Chondrocyte (in vitro differentiated cells): Measurements from ENCODE around the gene ZNF32. TPM values are rescaled to one million over a fixed set of nuclear protein-coding genes. Genes with fewer than 3 reads are reported as not detected.

ENCODE experiments used
- DNase-seq: peaks from one replicate; pipeline ENCODE4 v3.0.0; 2021; ENCODE audit warnings: mixed read lengths, low spot score
- H3K27ac Mint-ChIP-seq: one replicate; pipeline ENCODE4 v1.8.0; 2021; ENCODE audit warnings: mild to moderate bottlenecking, moderate library complexity, mixed read lengths; ENCODE audit not compliant: unreplicated experiment
- H3K27me3 Mint-ChIP-seq: 2 replicates; pipeline ENCODE4 v1.8.0; 2021; ENCODE audit warnings: low read depth, mixed read lengths
- H3K36me3 Mint-ChIP-seq: 2 replicates; pipeline ENCODE4 v1.8.0; 2021; ENCODE audit warnings: low read depth, mixed read lengths
- H3K4me1 Mint-ChIP-seq: 2 replicates; pipeline ENCODE4 v1.8.0; 2021; ENCODE audit warnings: low read depth, mild to moderate bottlenecking, mixed read lengths
- H3K4me3 Mint-ChIP-seq: one replicate; pipeline ENCODE4 v1.8.0; 2021; ENCODE audit warnings: mild to moderate bottlenecking, moderate library complexity, mixed read lengths; ENCODE audit not compliant: unreplicated experiment
- H3K9me3 Mint-ChIP-seq: 2 replicates; pipeline ENCODE4 v1.8.0; 2021; ENCODE audit warnings: low read depth, mixed read lengths
- CTCF ChIP-seq: fragments of 200-600 bp; sonication (generic); IDR thresholded peaks from 2 replicates; pipeline ENCODE4 v1.5.0; 2021; ENCODE audit warnings: antibody characterized with exemption, mild to moderate bottlenecking, moderate library complexity
- total RNA-seq: library from RNA; stranded (reverse); gene quantifications from 3 replicates; pipeline ENCODE4 v1.2.1, GENCODE V29; 2021

The ZNF32 gene
- total RNA-seq, 1 donor from 2014 or later: 40.3 TPM

- Mint-ChIP-seq H3K4me1 (peaks cover 6% of the 10 kb centered on the region), H3K9me3 (peaks cover 14% of the 10 kb centered on the region), H3K4me3 (peak overlapping the region; percentile 10), H3K36me3 (peaks cover 2% of the 10 kb centered on the region), H3K27me3 (no peaks in the 10 kb centered on the region), H3K27ac (no peak overlapping the region)
- no peak for TF ChIP-seq CTCF
- DNase-seq: no peak
Measured at GRCh38 chr10:43623351-43623750, 25.3 kb downstream of the ZNF32 start.

- no peak for DNase-seq
- H3K9me3 Mint-ChIP-seq: peaks cover 18% of the 10 kb centered on the region
- TF ChIP-seq CTCF: no peak
- H3K27me3 Mint-ChIP-seq: no peaks in the 10 kb centered on the region
- peaks cover 6% of the 10 kb centered on the region for H3K36me3 Mint-ChIP-seq
- H3K4me1 Mint-ChIP-seq: peaks cover 6% of the 10 kb centered on the region
- H3K4me3 Mint-ChIP-seq: no peak overlapping the region
- no peak overlapping the region for H3K27ac Mint-ChIP-seq
Measured at GRCh38 chr10:43622038-43622437, 26.6 kb downstream of the ZNF32 start.

- peaks cover 25% of the 10 kb centered on the region for H3K36me3 Mint-ChIP-seq
- H3K4me1 Mint-ChIP-seq: peaks cover 6% of the 10 kb centered on the region
- peaks cover 35% of the 10 kb centered on the region for H3K9me3 Mint-ChIP-seq
- H3K4me3 Mint-ChIP-seq: no peak overlapping the region
- H3K27me3 Mint-ChIP-seq: no peaks in the 10 kb centered on the region
- DNase-seq: no peak
- no peak for TF ChIP-seq CTCF
- H3K27ac Mint-ChIP-seq: no peak overlapping the region
Measured at GRCh38 chr10:43619368-43619767, 29.3 kb downstream of the ZNF32 start.

- Mint-ChIP-seq H3K4me3 (no peak overlapping the region), H3K27ac (no peak overlapping the region), H3K4me1 (peaks cover 8% of the 10 kb centered on the region), H3K9me3 (peaks cover 37% of the 10 kb centered on the region), H3K36me3 (peaks cover 30% of the 10 kb centered on the region), H3K27me3 (no peaks in the 10 kb centered on the region)
- DNase-seq: no peak
- TF ChIP-seq CTCF: no peak
Measured at GRCh38 chr10:43616697-43617370, 31.8 kb downstream of the ZNF32 start.

GRCh38 chr10:43610636-43611035 lies 38.0 kb downstream of the ZNF32 start:
- DNase-seq: no peak
- H3K4me1 Mint-ChIP-seq: peaks cover 27% of the 10 kb centered on the region
- H3K36me3 Mint-ChIP-seq: peaks cover 14% of the 10 kb centered on the region
- H3K27ac Mint-ChIP-seq: no peak overlapping the region
- no peak overlapping the region for H3K4me3 Mint-ChIP-seq
- peaks cover 6% of the 10 kb centered on the region for H3K9me3 Mint-ChIP-seq
- H3K27me3 Mint-ChIP-seq: no peaks in the 10 kb centered on the region
- TF ChIP-seq CTCF: no peak
